Measurements from ENCODE around the gene TNIP1.

- TF ChIP-seq MAX (IDR thresholded peaks at IDR 0.05; ENCODE audit: low read depth) (no peak), CTCF (IDR thresholded peaks at IDR 0.05) (no peak), TAF1 (IDR thresholded peaks at IDR 0.05; ENCODE audit: borderline replicate concordance, low read depth, low read length) (no peak), CHD2 (IDR thresholded peaks at IDR 0.05; ENCODE audit: low read length, partially characterized antibody) (no peak), YY1 (IDR thresholded peaks at IDR 0.05; ENCODE audit: low read depth) (no peak), MXI1 (IDR thresholded peaks at IDR 0.05; ENCODE audit: low read depth, low read length) (no peak), NRF1 (IDR thresholded peaks at IDR 0.05; ENCODE audit: low read depth, low read length) (no peak), SIN3A (IDR thresholded peaks at IDR 0.05; ENCODE audit: borderline replicate concordance, low read depth, low read length) (no peak), PBX3 (IDR thresholded peaks at IDR 0.05) (no peak), EZH2phosphoT487 (IDR thresholded peaks at IDR 0.05; ENCODE audit: borderline replicate concordance, low read depth) (no peak), POLR2AphosphoS5 (IDR thresholded peaks at IDR 0.05; ENCODE audit: low read depth, low read length) (no peak), RAD21 (IDR thresholded peaks at IDR 0.05; ENCODE audit: low read length) (no peak), USF2 (IDR thresholded peaks at IDR 0.05; ENCODE audit: borderline replicate concordance, low read depth, low read length) (no peak)
These were observed 74.8 kb downstream of the TNIP1 start for GRCh38 chr5:151005950-151006576.

All from SK-N-SH (cell line).